ENCODE results near the gene GLB1L.

DNA sequence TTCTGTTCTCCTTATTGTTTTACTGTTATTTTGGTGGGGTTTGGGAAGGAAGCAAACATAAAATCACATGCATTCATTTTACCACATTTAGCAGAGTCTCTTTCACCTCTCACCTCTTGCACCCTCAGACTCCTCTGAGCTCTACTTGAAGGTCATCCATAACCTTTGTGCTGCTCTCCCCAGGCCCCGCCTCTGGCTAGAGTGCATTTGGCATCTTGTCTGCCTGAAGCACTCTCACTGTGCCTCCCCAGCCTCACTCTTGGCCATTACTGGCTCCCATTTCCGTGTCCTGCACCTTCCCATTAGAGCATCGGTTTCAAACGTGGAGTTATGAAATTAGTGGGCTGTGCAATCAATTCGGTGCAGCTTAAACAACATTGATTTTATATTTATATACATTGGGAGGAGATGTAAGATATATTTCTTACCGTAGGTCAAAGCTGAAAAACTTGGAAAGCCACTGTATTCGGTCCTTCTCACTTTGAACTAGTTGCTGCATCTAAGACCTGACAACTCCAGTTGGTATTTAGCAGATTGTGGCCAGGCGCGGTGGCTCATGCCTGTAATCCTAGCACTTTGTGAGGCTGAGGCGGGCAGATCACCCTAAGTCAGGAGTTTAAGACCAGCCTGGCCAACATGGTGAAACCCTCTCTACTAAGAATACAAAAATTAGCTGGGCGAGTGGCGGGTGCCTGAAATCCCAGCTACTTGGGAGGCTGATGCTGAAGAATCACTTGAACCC, 45.6 kb downstream of the GLB1L start:
- TF ChIP-seq CTCF (IDR thresholded peaks at IDR 0.05), result no peak
- TF ChIP-seq POLR2A (IDR thresholded peaks at IDR 0.05), result no peak

All from testis (tissue), 2 donors.